NCI-H345 treated with DMSO at 0.1 percent for 48 hours (cell line): ENCODE data around the gene PRPH.
A peak's percentile ranks its signal among the peaks of the same experiment; 100 is the strongest.
"Not testable (repeated sequence)": the region's sequence is repeated elsewhere in the genome, so short reads cannot be mapped to it uniquely, and the experiment has no call there.

Source experiments
- DNase-seq: peaks from one replicate; lab custom pipeline; 2025; ENCODE audit not compliant: unreplicated experiment; lab: John Stamatoyannopoulos, UW

Gene PRPH

DNA sequence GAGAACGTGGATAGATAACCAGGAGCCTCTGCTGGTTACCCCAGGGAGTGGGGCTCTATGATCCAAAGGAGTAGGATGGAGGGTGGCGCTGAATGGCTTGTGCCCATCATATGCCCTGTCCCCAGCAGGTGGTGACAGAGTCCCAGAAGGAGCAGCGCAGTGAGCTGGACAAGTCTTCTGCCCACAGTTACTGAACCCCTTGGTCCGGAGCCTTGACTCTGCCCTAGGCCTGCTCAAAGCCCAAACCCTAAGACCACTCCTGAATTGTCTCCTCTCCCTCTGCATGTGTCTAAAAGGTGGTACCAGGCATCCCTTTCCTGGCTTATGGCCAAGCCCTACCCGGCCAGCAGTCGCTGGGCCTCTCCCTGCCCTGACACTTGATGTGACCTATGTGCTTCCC, 3.2 kb downstream of the PRPH start:
- DNase-seq = no peak

- no peak for DNase-seq
These were observed 6.8 kb downstream of the PRPH start for GRCh38 chr12:49301760-49302159.

- DNase-seq = no peak
These were observed 9.2 kb downstream of the PRPH start for GRCh38 chr12:49304161-49304560.

DNA sequence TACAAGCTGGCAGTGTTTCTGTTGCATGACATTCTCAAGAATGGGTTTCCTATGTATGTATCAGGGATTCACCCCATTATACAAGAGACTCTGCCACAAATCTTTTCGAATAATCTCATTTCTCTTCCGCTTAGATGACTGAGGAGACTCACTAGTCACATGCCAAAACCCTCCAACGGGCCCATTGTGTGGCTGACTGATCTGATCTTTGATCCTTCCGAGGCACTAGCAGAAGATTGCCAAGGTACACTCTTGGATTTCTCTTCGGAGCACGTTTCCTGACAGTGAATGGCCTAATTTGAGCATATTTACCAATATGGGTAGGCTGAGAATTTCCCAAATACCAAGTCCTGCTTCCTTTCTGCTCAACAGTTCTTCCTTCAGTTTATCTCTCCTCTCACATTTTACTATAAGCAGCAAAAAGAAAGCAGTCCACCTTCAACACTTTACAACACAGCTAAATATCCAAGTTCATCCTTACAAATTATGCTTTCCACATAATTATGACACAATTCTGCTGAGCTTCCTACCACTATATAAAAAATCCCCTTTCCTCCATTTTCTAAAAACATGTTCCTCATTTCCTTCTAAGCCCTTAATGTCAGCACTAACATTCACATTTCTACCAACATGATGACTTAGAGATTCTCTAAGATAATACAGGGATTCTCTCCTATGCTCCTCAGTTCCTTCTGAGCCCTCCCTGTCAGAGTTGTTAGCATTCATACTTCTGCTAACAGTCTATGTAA, 11.0 kb downstream of the PRPH start:
- DNase-seq = no peak

DNA sequence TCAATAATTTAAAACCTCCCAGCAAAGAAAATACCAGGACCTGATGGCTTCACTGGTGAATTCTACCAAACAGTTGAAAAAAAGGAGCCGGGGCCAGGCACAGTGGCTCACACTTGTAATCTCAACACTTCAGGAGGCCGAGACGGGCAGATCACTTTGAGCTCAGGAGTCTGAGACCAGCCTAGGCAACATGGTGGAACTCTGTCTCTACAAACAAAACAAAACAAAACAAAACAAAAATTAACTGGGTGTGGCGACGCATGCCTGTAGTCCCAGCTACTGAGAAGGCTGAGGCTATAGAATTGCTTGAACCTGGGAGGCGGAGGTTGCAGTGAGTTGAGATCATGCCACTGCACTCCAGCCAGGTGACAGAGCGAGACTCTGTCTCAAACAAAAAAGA, 14.4 kb downstream of the PRPH start:
- no peak for DNase-seq

- not testable (repeated sequence) for DNase-seq
These were observed 15.6 kb downstream of the PRPH start for GRCh38 chr12:49310451-49311000.

DNA sequence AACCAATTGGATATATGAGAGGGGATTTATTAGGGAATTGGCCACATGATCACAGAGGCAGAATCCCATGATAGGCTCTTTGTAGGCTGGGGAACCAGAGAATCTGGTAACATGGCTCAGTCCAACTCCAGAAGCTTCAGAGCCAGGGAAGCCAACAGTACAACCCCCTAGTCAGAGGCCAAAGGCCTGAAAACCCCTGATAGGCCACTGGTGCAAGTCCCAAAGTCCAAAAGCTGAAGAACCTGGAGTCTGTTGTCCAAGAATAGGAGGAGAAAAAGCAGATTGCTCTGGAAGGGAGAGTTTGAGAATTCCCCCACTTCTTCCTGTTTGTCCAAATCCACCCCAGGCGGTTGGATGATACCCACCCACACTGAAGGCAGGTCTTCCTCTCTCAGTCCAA, 19.9 kb downstream of the PRPH start:
- DNase-seq = no peak

- not testable (repeated sequence) for DNase-seq
These were observed 22.2 kb downstream of the PRPH start for GRCh38 chr12:49317118-49317517.

DNA sequence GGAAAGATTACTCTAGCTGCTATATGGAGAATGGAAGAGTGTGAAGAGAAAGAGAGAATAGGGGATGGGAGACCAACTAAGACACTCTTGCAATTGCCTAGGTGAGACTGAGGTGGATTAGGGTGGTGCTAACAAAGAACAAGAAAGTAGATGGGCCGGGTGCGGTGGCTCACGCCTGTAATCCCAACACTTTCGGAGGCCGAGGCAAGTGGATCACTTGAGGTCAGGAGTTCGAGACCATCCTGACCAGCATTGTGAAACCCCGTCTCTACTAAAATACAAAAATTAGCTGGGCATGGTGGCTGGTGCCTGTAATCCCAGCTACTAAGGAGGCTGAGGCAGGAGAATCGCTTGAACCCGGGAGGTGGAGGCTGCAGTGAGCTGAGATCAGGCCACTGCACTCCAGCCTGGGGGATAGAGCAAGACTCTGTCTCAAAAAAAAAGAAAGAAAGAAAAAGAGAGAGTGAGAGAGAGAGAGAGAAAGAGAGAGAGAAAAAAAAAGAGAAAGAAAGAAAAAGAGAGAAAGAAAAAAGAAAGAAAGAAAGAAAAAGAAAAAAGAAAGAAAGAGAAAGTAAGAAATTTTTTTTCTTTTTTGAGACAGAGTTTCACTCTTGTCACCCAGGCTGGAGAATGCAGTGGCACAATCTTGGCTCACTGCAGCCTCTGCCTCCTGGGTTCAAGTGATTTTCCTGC, 25.6 kb downstream of the PRPH start:
- not testable (repeated sequence) for DNase-seq

DNA sequence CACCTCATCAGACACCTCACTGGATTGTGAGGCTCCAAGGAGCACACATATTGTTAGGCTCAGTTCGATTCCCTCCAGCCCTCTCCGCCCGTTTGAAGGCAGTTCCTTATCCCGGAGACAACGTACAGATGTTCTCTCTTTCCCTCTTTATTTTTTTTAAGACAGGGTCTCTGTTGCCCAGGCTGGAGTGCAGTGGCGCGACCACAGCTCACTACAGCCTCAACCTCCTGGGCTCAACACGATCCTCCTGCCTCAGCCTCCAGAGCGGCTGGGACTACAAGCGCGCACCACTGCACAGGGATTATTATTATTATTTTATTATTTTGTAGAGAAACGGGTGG, 27.4 kb downstream of the PRPH start:
- DNase-seq = no peak

GRCh38 chr12:49322708-49323523, 28.0 kb downstream of the PRPH start, which contains the start of gene TROAP:
Gene TROAP (plus strand): TSS chr12:49323255. CDS start chr12:49323609, 354 bp downstream.
- peak; percentile 22 for DNase-seq

DNA sequence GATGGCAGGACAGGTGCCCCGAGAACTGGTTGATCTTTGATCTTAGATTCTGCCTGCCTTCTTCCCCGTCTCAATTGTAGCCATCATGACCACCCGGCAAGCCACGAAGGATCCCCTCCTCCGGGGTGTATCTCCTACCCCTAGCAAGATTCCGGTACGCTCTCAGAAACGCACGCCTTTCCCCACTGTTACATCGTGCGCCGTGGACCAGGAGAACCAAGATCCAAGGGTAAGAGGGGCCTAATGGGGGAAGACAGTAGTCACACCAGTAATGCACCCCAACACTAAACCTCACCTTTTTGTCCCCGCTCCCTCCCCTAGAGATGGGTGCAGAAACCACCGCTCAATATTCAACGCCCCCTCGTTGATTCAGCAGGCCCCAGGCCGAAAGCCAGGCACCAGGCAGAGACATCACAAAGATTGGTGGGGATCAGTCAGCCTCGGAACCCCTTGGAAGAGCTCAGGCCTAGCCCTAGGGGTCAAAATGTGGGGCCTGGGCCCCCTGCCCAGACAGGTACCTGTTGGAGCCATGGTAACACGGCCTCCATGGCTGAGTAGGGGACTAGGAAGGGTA, 28.7 kb downstream of the PRPH start:
- no peak for DNase-seq

GRCh38 chr12:49325606-49326005, 30.7 kb downstream of the PRPH start:
- no peak for DNase-seq

DNA sequence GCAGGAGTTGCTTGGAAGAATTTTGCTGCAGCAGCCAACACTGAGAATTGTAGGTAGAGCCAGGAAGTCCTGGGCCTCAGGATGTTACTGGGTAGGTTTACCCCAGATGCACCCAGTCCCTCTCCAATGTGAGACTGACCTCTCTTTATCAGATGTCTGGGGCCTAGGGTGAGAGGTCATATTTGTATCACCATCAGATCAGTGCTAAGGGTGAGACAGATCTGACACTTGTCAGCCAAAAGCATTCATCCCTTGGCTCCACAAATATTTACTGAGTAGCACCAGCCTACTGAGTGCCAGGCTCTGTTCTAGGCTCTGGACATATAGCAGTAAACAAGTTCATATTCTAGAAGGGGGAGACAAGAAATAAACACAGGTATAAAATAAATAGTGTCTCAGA, 32.4 kb downstream of the PRPH start:
- DNase-seq = no peak

DNA sequence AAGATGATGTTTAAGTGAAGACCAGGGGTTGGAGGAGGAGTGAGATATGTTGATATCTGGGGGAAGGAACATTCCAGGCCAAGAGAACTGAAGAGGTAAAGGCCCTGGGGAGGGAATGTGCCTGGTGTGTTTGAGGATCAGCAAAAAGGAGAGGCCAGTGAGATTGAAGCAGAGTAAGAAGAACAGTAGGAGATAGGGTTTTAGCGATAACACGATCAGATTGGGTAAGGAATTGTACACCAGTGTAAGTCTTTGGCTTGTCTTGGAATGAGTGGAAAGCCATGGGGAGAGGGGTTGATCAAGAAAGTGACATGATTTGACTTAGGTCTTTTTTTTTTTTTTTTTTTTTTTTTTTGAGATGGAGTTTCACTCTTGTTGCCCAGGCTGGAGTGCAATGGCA, 32.9 kb downstream of the PRPH start:
- DNase-seq = no peak

DNA sequence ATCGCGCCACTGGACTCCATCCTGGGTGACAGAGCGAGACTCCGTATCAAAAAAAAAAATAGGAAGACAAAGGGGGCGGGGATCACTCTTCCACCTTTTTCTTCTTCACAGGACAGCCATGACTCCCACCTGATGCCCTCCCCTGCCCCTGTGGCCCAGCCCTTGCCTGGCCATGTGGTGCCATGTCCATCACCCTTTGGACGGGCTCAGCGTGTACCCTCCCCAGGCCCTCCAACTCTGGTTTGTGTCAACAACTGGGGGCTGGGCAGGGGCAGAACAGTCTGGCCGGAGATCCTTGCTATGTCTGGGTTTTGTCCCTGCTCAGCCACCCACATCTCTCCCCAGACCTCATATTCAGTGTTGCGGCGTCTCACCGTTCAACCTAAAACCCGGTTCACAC, 33.9 kb downstream of the PRPH start:
- no peak for DNase-seq

- no peak for DNase-seq
These were observed 35.2 kb downstream of the PRPH start for GRCh38 chr12:49330032-49330619.

DNA sequence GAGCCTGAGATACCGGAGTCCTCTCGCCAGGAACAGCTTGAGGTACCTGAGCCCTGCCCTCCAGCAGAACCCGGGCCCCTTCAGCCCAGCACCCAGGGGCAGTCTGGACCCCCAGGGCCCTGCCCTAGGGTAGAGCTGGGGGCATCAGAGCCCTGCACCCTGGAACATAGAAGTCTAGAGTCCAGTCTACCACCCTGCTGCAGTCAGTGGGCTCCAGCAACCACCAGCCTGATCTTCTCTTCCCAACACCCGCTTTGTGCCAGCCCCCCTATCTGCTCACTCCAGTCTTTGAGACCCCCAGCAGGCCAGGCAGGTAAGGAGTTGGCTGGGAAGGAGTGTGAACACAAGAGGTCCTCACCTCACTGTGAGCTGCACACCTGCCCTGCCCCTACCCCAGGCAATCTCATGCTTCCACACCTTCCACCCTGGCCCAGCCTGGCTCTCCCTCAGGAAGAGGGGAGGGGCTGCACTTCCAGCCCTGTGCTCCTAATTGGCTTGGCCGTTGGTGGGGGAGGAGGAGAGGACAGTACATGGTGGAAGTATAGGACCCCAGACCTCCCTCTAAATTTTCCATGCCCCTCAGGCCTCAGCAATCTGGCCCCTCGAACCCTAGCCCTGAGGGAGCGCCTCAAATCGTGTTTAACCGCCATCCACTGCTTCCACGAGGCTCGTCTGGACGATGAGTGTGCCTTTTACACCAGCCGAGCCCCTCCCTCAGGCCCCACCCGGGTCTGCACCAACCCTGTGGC, 35.9 kb downstream of the PRPH start:
- no peak for DNase-seq

GRCh38 chr12:49331380-49332222, 36.7 kb downstream of the PRPH start:
- no peak for DNase-seq
